SK-MEL-5 (cell line): ENCODE measurements around the gene SPEM3. TPM values are rescaled to one million over a fixed set of nuclear protein-coding genes. Genes with fewer than 3 reads are reported as not detected.
"Not testable (repeated sequence)": the region's sequence is repeated elsewhere in the genome, so short reads cannot be mapped to it uniquely, and the experiment has no call there.

Experiments
- DNase-seq: peaks from one replicate; pipeline ENCODE4 v3.0.0-alpha.2; 2016; ENCODE audit warnings: low read depth, low spot score
- in situ Hi-C: cut with HindIII; loops from 2 replicates; pipeline ENCODE4 v1.10.0; 2016; ENCODE audit warnings: low sequenced_read_pairs, high pct_unique_total_duplicates, low pct_unique_long_range_greater_than_20kb
- total RNA-seq: library from RNA; depleted of rRNA; stranded (reverse); fragments of >200 nt; shearing (Covaris generic); gene quantifications from 2 replicates; pipeline ENCODE4 v1.2.3, GENCODE V29; 2014

SPEM3 gene
- total RNA-seq, 1 experiment from 2014 or later: not detected

GRCh38 chr17:7460850-7461660 is 32.4 kb downstream of the SPEM3 start:
- DNase-seq: no peak
- in situ Hi-C loops: no loop called here

GRCh38 chr17:7462474-7463371 is 34.1 kb downstream of the SPEM3 start:
- in situ Hi-C loops: no loop called here
- DNase-seq: no peak

GRCh38 chr17:7463372-7463846 is 34.8 kb downstream of the SPEM3 start:
- in situ Hi-C loops: no loop called here
- no peak for DNase-seq

GRCh38 chr17:7464081-7464480 is 35.4 kb downstream of the SPEM3 start:
- in situ Hi-C loops: no loop called here
- no peak for DNase-seq

GRCh38 chr17:7465597-7466275 is 37.1 kb downstream of the SPEM3 start:
- DNase-seq: no peak
- in situ Hi-C loops: no loop called here

- in situ Hi-C loops: no loop called here
- DNase-seq: no peak
Observed at GRCh38 chr17:7466318-7466638, 37.6 kb downstream of the SPEM3 start.

- in situ Hi-C loops: no loop called here
- no peak for DNase-seq
Observed at GRCh38 chr17:7466639-7467341, 38.1 kb downstream of the SPEM3 start.

- DNase-seq: no peak
- in situ Hi-C loops: no loop called here
Observed at GRCh38 chr17:7467498-7467897, 38.8 kb downstream of the SPEM3 start.

- no peak for DNase-seq
- in situ Hi-C loops: no loop called here
Observed at GRCh38 chr17:7468290-7468689, 39.6 kb downstream of the SPEM3 start.

- in situ Hi-C loops: no loop called here
- DNase-seq: no peak
Observed at GRCh38 chr17:7468804-7469389, 40.2 kb downstream of the SPEM3 start.

- in situ Hi-C loops, DNase-seq: not testable (repeated sequence)
Observed at GRCh38 chr17:7469843-7470242, 41.2 kb downstream of the SPEM3 start.

GRCh38 chr17:7470457-7470973 is 41.9 kb downstream of the SPEM3 start:
- DNase-seq, in situ Hi-C loops: not testable (repeated sequence)

GRCh38 chr17:7471729-7472128 is 43.1 kb downstream of the SPEM3 start:
- no peak for DNase-seq
- in situ Hi-C loops: no loop called here

GRCh38 chr17:7474767-7475166 is 46.1 kb downstream of the SPEM3 start:
- in situ Hi-C loops, DNase-seq: not testable (repeated sequence)

GRCh38 chr17:7475764-7476422 is 47.2 kb downstream of the SPEM3 start:
- DNase-seq: no peak
- in situ Hi-C loops: no loop called here

- in situ Hi-C loops: no loop called here
- no peak for DNase-seq
Observed at GRCh38 chr17:7476494-7476893, 47.8 kb downstream of the SPEM3 start.

- no peak for DNase-seq
- in situ Hi-C loops: no loop called here
Observed at GRCh38 chr17:7476951-7477350, 48.3 kb downstream of the SPEM3 start.
